ENCODE data around the gene RFC1.
"Not testable (repeated sequence)": the region's sequence is repeated elsewhere in the genome, so short reads cannot be mapped to it uniquely, and the experiment has no call there.

The RFC1 gene

DNA sequence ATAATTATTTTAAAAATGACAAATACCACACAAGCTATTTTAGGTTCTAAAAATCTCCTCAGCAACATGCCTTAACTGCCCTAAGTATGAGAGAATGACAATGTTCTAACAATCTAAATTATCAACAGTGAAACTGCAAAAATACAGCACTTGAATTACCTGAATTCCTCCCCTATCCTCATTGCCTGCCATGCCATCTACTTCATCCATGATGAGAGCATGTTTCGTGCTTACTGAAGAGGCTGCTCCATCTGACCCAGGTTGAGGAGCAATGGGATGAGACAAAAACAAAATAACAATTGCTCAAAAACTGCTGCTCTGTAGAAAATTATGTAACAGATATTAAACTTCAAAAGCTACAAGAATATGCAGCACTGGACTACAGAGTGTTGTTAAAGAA is 63.3 kb downstream of the RFC1 start:
- H3K36me3 ChIP-seq (replicated peaks in 1 of 2; ENCODE audit: control insufficient read depth in 2 of 2, insufficient read depth in 2 of 2, low read length in 2 of 2): peaks cover 22 to 92% of the 10 kb centered on the region in 2 donors

DNA sequence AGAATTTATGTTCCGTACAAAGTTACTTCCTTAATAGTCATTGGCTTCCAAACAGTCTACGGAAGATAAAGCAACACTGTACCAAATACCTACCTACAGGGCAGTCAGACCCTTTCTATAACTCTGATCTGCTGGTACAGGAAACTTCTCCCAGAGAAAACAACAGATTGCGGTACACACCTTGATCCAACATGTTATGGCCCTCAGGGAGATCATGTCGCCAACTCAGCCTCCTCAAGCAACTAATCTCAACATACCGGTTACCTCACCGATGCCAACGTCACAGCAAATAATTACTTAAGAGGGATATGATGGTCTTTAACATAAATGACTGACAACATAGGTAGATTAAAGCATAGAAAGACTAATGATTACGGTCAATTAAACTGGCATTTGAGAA is 70.4 kb downstream of the RFC1 start:
- WGBS, 2 donors (ENCODE audit: extremely low coverage in 2 of 2, insufficient read length in 2 of 2, insufficient replicate concordance in 1 of 2): no CpG with 5 or more reads among the region's 8 CpGs
- no peak for DNase-seq (ENCODE audit: low spot score)
- no peak overlapping the region for H3K4me3 ChIP-seq (ENCODE audit: low read length in 2 of 2)
- H3K14ac ChIP-seq (ENCODE audit: low read length): no peak overlapping the region
- no peak overlapping the region for H3K9ac ChIP-seq (ENCODE audit: low read depth, low read length, poor library complexity)
- H3K4me2 ChIP-seq (ENCODE audit: insufficient read depth, low read length, poor library complexity, severe bottlenecking): no peak overlapping the region
- H3K27me3 ChIP-seq (ENCODE audit: control insufficient read depth in 3 of 3, insufficient read depth in 3 of 3, low read depth in 1 of 3, low read length in 3 of 3): no peaks in the 10 kb centered on the region
- H3K4ac ChIP-seq (ENCODE audit: low read length): no peak overlapping the region
- no peak overlapping the region for H2BK15ac ChIP-seq (ENCODE audit: low read length)
- no peaks in the 10 kb centered on the region for H3K79me1 ChIP-seq (ENCODE audit: low read depth, low read length)
- H2AK5ac ChIP-seq (ENCODE audit: low read depth, low read length): no peak overlapping the region
- H3K18ac ChIP-seq (ENCODE audit: low read length): no peak overlapping the region
- H3K23ac ChIP-seq (ENCODE audit: low read depth, low read length, poor library complexity): no peak overlapping the region
- no peak overlapping the region for H2BK12ac ChIP-seq (ENCODE audit: low read length)
- no peak overlapping the region for H4K91ac ChIP-seq (ENCODE audit: low read depth, low read length, poor library complexity)
- H4K8ac ChIP-seq (ENCODE audit: low read depth, low read length): no peak overlapping the region
- no peak overlapping the region for H2AFZ ChIP-seq (ENCODE audit: low read length)
- no peak overlapping the region for H3K27ac ChIP-seq (replicated peaks; ENCODE audit: low read length)
- peaks cover 2 to 4% of the 10 kb centered on the region in 2 donors for H3K9me3 ChIP-seq (replicated peaks in 1 of 2; ENCODE audit: control insufficient read depth in 2 of 2, insufficient read depth in 1 of 2, low read depth in 1 of 2, low read length in 2 of 2)
- no peak overlapping the region for H2BK120ac ChIP-seq (ENCODE audit: low read depth, low read length)
- peaks cover 21 to 80% of the 10 kb centered on the region in 2 donors for H3K36me3 ChIP-seq (replicated peaks in 1 of 2; ENCODE audit: control insufficient read depth in 2 of 2, insufficient read depth in 2 of 2, low read length in 2 of 2)
- no peak overlapping the region for H2BK5ac ChIP-seq (ENCODE audit: low read length)
- H3K4me1 ChIP-seq (ENCODE audit: control insufficient read depth in 2 of 2, insufficient read depth in 1 of 2, low read depth in 1 of 2, low read length in 2 of 2): no peaks in the 10 kb centered on the region

More for the DNA sequence above, 63.3 kb downstream of the RFC1 start:
- Histone ChIP-seq H2BK15ac (ENCODE audit: low read length) (no peak overlapping the region), H4K8ac (ENCODE audit: low read depth, low read length) (no peak overlapping the region), H2AFZ (ENCODE audit: low read length) (no peak overlapping the region), H3K27ac (replicated peaks; ENCODE audit: low read length) (no peak overlapping the region), H2BK120ac (ENCODE audit: low read depth, low read length) (no peak overlapping the region), H3K9ac (ENCODE audit: low read depth, low read length, poor library complexity) (no peak overlapping the region), H4K91ac (ENCODE audit: low read depth, low read length, poor library complexity) (no peak overlapping the region), H3K9me3 (replicated peaks in 1 of 2; ENCODE audit: control insufficient read depth in 2 of 2, insufficient read depth in 1 of 2, low read depth in 1 of 2, low read length in 2 of 2) (peaks cover 2% of the 10 kb centered on the region in 2 donors), H3K4ac (ENCODE audit: low read length) (no peak overlapping the region), H3K14ac (ENCODE audit: low read length) (no peak overlapping the region), H3K4me1 (ENCODE audit: control insufficient read depth in 2 of 2, insufficient read depth in 1 of 2, low read depth in 1 of 2, low read length in 2 of 2) (peaks cover 0 to 1% of the 10 kb centered on the region in 2 donors), H3K27me3 (ENCODE audit: control insufficient read depth in 3 of 3, insufficient read depth in 3 of 3, low read depth in 1 of 3, low read length in 3 of 3) (no peaks in the 10 kb centered on the region), H2BK12ac (ENCODE audit: low read length) (no peak overlapping the region), H2BK5ac (ENCODE audit: low read length) (no peak overlapping the region), H3K4me2 (ENCODE audit: insufficient read depth, low read length, poor library complexity, severe bottlenecking) (no peak overlapping the region), H3K23ac (ENCODE audit: low read depth, low read length, poor library complexity) (no peak overlapping the region), H3K4me3 (ENCODE audit: low read length in 2 of 2) (no peak overlapping the region), H3K79me1 (ENCODE audit: low read depth, low read length) (no peaks in the 10 kb centered on the region), H3K18ac (ENCODE audit: low read length) (no peak overlapping the region), H2AK5ac (ENCODE audit: low read depth, low read length) (no peak overlapping the region)
- no CpG with 5 or more reads among the region's 1 CpG for WGBS, 2 donors (ENCODE audit: extremely low coverage in 2 of 2, insufficient read length in 2 of 2, insufficient replicate concordance in 1 of 2)
- no peak for DNase-seq (ENCODE audit: low spot score)

DNA sequence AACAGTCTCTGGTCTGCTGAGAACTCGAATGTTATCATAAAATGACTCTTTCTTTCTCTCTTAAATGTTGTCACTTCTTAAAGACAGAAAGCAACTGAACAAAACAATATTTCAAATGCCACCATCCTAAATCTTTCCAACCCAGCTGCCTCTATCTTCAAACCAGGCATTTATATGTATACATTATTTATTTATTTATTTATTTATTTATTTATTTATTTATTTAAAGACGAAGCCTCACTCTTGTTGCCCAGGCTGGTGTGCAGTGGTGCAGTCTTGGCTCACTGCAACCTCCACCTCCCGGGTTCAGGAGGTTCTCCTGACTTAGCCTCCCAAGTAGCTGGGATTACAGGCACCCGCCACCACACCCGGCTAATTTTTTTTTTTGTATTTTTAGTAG is 73.7 kb downstream of the RFC1 start:
- WGBS, 2 donors (ENCODE audit: extremely low coverage in 2 of 2, insufficient read length in 2 of 2, insufficient replicate concordance in 1 of 2): no CpG with 5 or more reads among the region's 5 CpGs

DNA sequence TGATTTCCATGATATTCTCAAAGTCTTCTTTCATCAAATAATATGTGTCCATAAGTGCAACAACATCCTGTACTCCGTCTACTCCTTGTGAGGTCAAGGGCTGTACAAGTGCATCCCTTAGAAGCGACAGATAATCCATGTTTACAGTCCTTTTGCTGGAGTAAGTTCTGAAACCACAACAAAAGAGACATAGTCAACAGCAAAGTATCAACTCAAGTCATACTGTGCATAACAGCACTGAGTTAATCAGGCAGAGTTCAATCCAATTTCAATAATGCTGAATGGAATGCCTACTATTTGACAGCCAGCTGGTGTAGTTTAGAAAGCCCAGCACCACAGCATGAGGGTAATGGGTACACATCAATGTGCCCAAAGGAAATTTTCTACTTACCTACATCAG is 74.5 kb downstream of the RFC1 start:
- no peak overlapping the region for H2BK12ac ChIP-seq (ENCODE audit: low read length)
- no peak overlapping the region for H2BK15ac ChIP-seq (ENCODE audit: low read length)
- no peak overlapping the region for H2BK5ac ChIP-seq (ENCODE audit: low read length)
- no peak overlapping the region for H3K14ac ChIP-seq (ENCODE audit: low read length)
- peaks cover 21 to 90% of the 10 kb centered on the region in 2 donors for H3K36me3 ChIP-seq (replicated peaks in 1 of 2; ENCODE audit: control insufficient read depth in 2 of 2, insufficient read depth in 2 of 2, low read length in 2 of 2)
- H3K9ac ChIP-seq (ENCODE audit: low read depth, low read length, poor library complexity): no peak overlapping the region
- DNase-seq (ENCODE audit: low spot score): no peak
- no peak overlapping the region for H3K18ac ChIP-seq (ENCODE audit: low read length)
- no CpG with 5 or more reads among the region's 2 CpGs for WGBS, 2 donors (ENCODE audit: extremely low coverage in 2 of 2, insufficient read length in 2 of 2, insufficient replicate concordance in 1 of 2)
- no peak overlapping the region for H4K91ac ChIP-seq (ENCODE audit: low read depth, low read length, poor library complexity)
- no peak overlapping the region for H3K4me2 ChIP-seq (ENCODE audit: insufficient read depth, low read length, poor library complexity, severe bottlenecking)
- H3K4me3 ChIP-seq (ENCODE audit: low read length in 2 of 2): no peak overlapping the region
- no peak overlapping the region for H2AFZ ChIP-seq (ENCODE audit: low read length)
- H3K4ac ChIP-seq (ENCODE audit: low read length): no peak overlapping the region
- H3K79me1 ChIP-seq (ENCODE audit: low read depth, low read length): no peaks in the 10 kb centered on the region
- no peak overlapping the region for H3K23ac ChIP-seq (ENCODE audit: low read depth, low read length, poor library complexity)
- no peaks in the 10 kb centered on the region for H3K27me3 ChIP-seq (ENCODE audit: control insufficient read depth in 3 of 3, insufficient read depth in 3 of 3, low read depth in 1 of 3, low read length in 3 of 3)
- H4K8ac ChIP-seq (ENCODE audit: low read depth, low read length): no peak overlapping the region
- no peak overlapping the region for H2AK5ac ChIP-seq (ENCODE audit: low read depth, low read length)
- H3K27ac ChIP-seq (replicated peaks; ENCODE audit: low read length): no peak overlapping the region
- H3K4me1 ChIP-seq (ENCODE audit: control insufficient read depth in 2 of 2, insufficient read depth in 1 of 2, low read depth in 1 of 2, low read length in 2 of 2): no peaks in the 10 kb centered on the region
- no peak overlapping the region for H2BK120ac ChIP-seq (ENCODE audit: low read depth, low read length)
- H3K9me3 ChIP-seq (replicated peaks in 1 of 2; ENCODE audit: control insufficient read depth in 2 of 2, insufficient read depth in 1 of 2, low read depth in 1 of 2, low read length in 2 of 2): no peaks in the 10 kb centered on the region

More for the DNA sequence above, 73.7 kb downstream of the RFC1 start:
- not testable (repeated sequence) for H2BK5ac ChIP-seq (ENCODE audit: low read length); H3K4me2 ChIP-seq (ENCODE audit: insufficient read depth, low read length, poor library complexity, severe bottlenecking); H4K8ac ChIP-seq (ENCODE audit: low read depth, low read length); H3K4me3 ChIP-seq (ENCODE audit: low read length in 2 of 2); DNase-seq (ENCODE audit: low spot score); H2BK120ac ChIP-seq (ENCODE audit: low read depth, low read length); H3K4ac ChIP-seq (ENCODE audit: low read length); H2BK15ac ChIP-seq (ENCODE audit: low read length); H2AK5ac ChIP-seq (ENCODE audit: low read depth, low read length); H2BK12ac ChIP-seq (ENCODE audit: low read length); H4K91ac ChIP-seq (ENCODE audit: low read depth, low read length, poor library complexity); H2AFZ ChIP-seq (ENCODE audit: low read length); H3K27ac ChIP-seq (replicated peaks; ENCODE audit: low read length); H3K9me3 ChIP-seq (replicated peaks in 1 of 2; ENCODE audit: control insufficient read depth in 2 of 2, insufficient read depth in 1 of 2, low read depth in 1 of 2, low read length in 2 of 2); H3K9ac ChIP-seq (ENCODE audit: low read depth, low read length, poor library complexity); H3K14ac ChIP-seq (ENCODE audit: low read length); H3K23ac ChIP-seq (ENCODE audit: low read depth, low read length, poor library complexity); H3K18ac ChIP-seq (ENCODE audit: low read length); H3K27me3 ChIP-seq (ENCODE audit: control insufficient read depth in 3 of 3, insufficient read depth in 3 of 3, low read depth in 1 of 3, low read length in 3 of 3); H3K4me1 ChIP-seq (ENCODE audit: control insufficient read depth in 2 of 2, insufficient read depth in 1 of 2, low read depth in 1 of 2, low read length in 2 of 2); H3K79me1 ChIP-seq (ENCODE audit: low read depth, low read length)
- peaks cover 18 to 83% of the 10 kb centered on the region in 2 donors for H3K36me3 ChIP-seq (replicated peaks in 1 of 2; ENCODE audit: control insufficient read depth in 2 of 2, insufficient read depth in 2 of 2, low read length in 2 of 2)
